KBM-7 (cell line): ENCODE measurements around the gene MAGEA8.
"Not testable (repeated sequence)": the region's sequence is repeated elsewhere in the genome, so short reads cannot be mapped to it uniquely, and the experiment has no call there.

Experiments
- DNase-seq: peaks from one replicate; pipeline ENCODE4 v3.0.0-alpha.2; 2015
- in situ Hi-C: fragments of 300-500 bp; cut with MboI; formaldehyde crosslinking; loops from 2 replicates; pipeline ENCODE4 v1.14.3; 2020; ENCODE audit warnings: low sequenced_read_pairs, low pct_unique_long_range_greater_than_20kb, mixed read lengths

The MAGEA8 gene

GRCh38 chrX:149890828-149891227, 9.8 kb downstream of the MAGEA8 start:
- in situ Hi-C loops, DNase-seq: not testable (repeated sequence)

- no peak for DNase-seq
- in situ Hi-C loops, result no loop called here
Observed at GRCh38 chrX:149898554-149898953, 17.6 kb downstream of the MAGEA8 start.

- DNase-seq, result peak; percentile 42
- in situ Hi-C loops, result no loop called here
Observed at GRCh38 chrX:149903889-149904748, 23.1 kb downstream of the MAGEA8 start.

- in situ Hi-C loops, result no loop called here
- DNase-seq, result no peak
Observed at GRCh38 chrX:149908308-149908707, 27.3 kb downstream of the MAGEA8 start.

- in situ Hi-C loops, result no loop called here
- no peak for DNase-seq
Observed at GRCh38 chrX:149908727-149909126, 27.7 kb downstream of the MAGEA8 start.

GRCh38 chrX:149909324-149910177, 28.6 kb downstream of the MAGEA8 start:
- DNase-seq, result no peak
- in situ Hi-C loops, result no loop called here

GRCh38 chrX:149910178-149910695, 29.3 kb downstream of the MAGEA8 start:
- peak; percentile 55 for DNase-seq
- in situ Hi-C loops, result no loop called here

GRCh38 chrX:149916745-149917392, 35.9 kb downstream of the MAGEA8 start:
- DNase-seq, result no peak
- in situ Hi-C loops, result no loop called here

GRCh38 chrX:149923836-149924235, 42.9 kb downstream of the MAGEA8 start:
- DNase-seq, in situ Hi-C loops: not testable (repeated sequence)

- DNase-seq, in situ Hi-C loops: not testable (repeated sequence)
Observed at GRCh38 chrX:149924434-149924833, 43.5 kb downstream of the MAGEA8 start.

- DNase-seq, in situ Hi-C loops: not testable (repeated sequence)
Observed at GRCh38 chrX:149927245-149927963, 46.4 kb downstream of the MAGEA8 start.

GRCh38 chrX:149927964-149928258, 46.9 kb downstream of the MAGEA8 start:
- in situ Hi-C loops, DNase-seq: not testable (repeated sequence)

- in situ Hi-C loops, result not testable (repeated sequence)
Observed at GRCh38 chrX:149928635-149929034, 47.7 kb downstream of the MAGEA8 start.

GRCh38 chrX:149929400-149929799, 48.4 kb downstream of the MAGEA8 start, which contains the start of gene HSFX4:
Gene HSFX4, plus strand, starts transcription at chrX:149929573. Its CDS starts 72 bp downstream, at chrX:149929645.
- in situ Hi-C loops, DNase-seq: not testable (repeated sequence)

More at GRCh38 chrX:149928635-149929034, 47.7 kb downstream of the MAGEA8 start:
- not testable (repeated sequence) for DNase-seq

GRCh38 chrX:149931355-149931754, 50.4 kb downstream of the MAGEA8 start:
- in situ Hi-C loops, DNase-seq: not testable (repeated sequence)

GRCh38 chrX:149932150-149932549, 51.2 kb downstream of the MAGEA8 start:
- DNase-seq, in situ Hi-C loops: not testable (repeated sequence)

GRCh38 chrX:149932970-149933369, 52.0 kb downstream of the MAGEA8 start:
- in situ Hi-C loops, DNase-seq: not testable (repeated sequence)

GRCh38 chrX:149933547-149933946, 52.6 kb downstream of the MAGEA8 start:
- in situ Hi-C loops, DNase-seq: not testable (repeated sequence)
